Umbilical cord (tissue), 2 donors: ENCODE data around the gene PRAME. TPM values are rescaled to one million over a fixed set of nuclear protein-coding genes. Genes with fewer than 3 reads are reported as not detected.
"Not testable (repeated sequence)": the region's sequence is repeated elsewhere in the genome, so short reads cannot be mapped to it uniquely, and the experiment has no call there.

ENCODE experiments used
- DNase-seq: peaks from one replicate; pipeline ENCODE4 v3.0.0-alpha.2; 2015; ENCODE audit warnings: low spot score
- total RNA-seq: library from RNA; depleted of rRNA; stranded (reverse); fragments of >200 nt; gene quantifications from one replicate; pipeline ENCODE4 v1.2.3, GENCODE V29; 2014; ENCODE audit warnings: low replicate concordance; ENCODE audit not compliant: insufficient read depth

The PRAME gene
- 0.96 TPM for total RNA-seq

DNA sequence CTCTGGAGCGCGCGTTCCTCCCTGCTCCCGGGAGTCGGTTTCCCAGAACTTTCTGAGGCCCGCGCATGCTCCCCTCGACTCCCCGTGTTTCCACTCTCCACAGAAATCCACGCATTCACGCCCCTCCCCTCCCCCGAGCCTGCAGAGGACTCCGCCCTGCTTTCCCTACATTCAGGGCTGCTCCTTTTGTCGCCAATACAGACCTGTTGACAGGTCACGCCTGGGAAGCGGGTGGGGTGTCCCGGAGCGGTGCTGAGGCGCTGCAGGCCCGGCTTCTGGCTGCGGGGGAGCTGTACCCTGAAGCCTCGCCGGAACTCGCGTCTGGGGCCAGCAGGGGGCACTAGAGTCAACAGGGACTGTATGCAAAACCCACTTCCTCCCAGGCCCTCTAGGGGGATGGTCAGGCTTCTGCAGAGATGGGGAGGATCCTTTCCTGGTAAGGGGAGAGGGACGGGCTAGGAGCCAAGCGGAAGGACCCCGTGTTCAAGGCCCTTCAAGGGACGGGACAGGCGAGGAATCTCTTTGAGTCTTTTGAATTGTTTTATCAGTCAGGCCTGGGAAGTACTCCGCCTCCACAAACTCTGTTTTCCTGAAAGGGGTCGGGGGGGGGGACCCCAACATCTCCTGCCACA lies at the start of gene PRAME:
Gene PRAME (minus strand): TSS at position 294 of the 632 bp plus-strand sequence. CDS start 2,433 bp downstream, outside the sequence.
- no peak for DNase-seq

DNA sequence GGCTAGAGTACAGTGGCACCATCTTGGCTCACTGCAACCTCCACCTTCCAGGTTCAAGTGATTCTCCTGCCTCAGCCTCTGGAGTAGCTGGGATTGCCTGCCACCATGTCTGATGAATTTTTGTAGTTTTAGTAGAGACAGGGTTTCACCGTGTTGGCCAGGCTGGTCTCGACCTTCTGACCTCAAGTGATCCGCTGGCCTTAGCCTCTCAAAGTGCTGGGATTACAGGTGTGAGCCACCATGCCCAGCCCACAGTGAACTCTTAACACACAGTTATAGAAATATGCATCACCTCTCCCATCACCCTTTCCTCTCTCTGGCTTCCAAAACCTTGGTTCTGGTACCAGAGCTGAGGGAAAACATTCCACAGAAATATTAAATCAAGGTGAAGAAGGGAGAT lies 49.0 kb upstream of the PRAME start:
- not testable (repeated sequence) for DNase-seq

DNA sequence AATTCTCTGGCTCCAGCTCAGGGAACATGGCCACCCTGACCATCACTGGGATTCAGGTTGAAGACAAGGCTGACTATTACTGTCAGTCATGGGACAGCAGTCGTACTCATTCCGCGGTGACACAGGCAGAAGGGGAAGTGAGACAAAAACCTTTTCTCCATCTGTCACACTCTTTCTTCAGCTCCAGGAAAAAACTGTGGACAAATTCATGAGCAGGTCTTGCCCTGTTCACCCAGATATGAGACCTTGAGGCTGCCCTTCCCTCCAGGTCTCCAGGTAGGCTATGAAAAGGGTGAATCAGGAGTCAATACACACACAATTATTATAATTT lies 46.0 kb upstream of the PRAME start:
- DNase-seq: no peak

GRCh38 chr22:22604326-22605073 lies 45.4 kb upstream of the PRAME start:
- no peak for DNase-seq

- no peak for DNase-seq
These were observed 44.4 kb upstream of the PRAME start for GRCh38 chr22:22603470-22603947.

DNA sequence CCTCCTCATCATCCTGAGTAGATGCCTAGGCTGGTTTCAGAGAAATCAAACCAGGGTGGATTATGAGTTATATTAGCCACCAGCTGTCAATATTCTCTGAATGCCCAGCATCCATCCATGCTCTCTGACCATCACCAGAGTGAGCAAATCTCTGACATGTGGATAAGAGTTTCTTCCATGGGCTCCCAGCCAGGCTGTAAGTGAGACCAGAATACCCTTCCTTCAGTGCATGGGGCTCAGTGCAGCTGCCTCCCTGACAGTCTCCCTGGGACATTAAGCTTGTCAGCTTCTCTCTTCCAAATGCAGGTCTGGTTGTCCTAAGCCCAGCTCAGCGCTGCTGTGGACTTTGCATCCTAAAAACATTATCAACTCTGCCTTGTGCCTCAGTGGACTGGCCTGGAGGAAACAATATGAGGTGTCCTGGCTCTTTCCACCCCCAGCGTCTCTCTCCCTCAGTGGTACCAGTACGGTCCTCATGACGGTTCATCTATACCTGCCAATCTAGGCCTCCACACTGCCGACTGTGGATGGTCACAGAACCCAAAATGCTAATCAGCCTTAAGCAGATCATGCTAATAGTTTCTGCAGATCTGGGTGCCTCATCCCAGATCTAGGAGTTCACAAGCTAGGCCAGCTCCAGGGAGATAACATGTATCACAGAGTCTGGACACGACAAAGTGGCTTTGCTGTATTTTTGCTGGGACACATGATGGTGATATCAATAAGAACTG lies 41.6 kb upstream of the PRAME start:
- no peak for DNase-seq

- DNase-seq: no peak
These were observed 40.2 kb upstream of the PRAME start for GRCh38 chr22:22599248-22599647.

DNA sequence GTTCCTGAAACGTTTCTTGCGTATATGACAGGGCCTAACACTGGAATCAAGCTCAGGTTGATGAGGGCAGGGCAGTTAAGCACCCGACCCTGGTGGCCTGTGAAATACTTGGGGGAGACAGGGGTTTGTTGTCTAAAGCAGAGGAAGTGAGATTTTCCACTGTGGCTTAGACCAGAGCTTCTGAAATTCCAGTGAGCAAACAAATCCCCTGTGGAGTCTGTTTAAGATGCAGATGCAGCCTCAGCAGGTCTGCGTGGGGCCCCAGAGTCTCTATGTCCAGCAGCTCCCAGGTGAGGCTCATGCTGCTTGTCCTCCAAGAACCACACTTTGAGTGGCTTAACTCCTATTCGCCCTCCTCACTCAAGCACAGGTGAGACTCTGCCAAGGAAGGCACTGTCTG lies 39.1 kb upstream of the PRAME start:
- no peak for DNase-seq

DNA sequence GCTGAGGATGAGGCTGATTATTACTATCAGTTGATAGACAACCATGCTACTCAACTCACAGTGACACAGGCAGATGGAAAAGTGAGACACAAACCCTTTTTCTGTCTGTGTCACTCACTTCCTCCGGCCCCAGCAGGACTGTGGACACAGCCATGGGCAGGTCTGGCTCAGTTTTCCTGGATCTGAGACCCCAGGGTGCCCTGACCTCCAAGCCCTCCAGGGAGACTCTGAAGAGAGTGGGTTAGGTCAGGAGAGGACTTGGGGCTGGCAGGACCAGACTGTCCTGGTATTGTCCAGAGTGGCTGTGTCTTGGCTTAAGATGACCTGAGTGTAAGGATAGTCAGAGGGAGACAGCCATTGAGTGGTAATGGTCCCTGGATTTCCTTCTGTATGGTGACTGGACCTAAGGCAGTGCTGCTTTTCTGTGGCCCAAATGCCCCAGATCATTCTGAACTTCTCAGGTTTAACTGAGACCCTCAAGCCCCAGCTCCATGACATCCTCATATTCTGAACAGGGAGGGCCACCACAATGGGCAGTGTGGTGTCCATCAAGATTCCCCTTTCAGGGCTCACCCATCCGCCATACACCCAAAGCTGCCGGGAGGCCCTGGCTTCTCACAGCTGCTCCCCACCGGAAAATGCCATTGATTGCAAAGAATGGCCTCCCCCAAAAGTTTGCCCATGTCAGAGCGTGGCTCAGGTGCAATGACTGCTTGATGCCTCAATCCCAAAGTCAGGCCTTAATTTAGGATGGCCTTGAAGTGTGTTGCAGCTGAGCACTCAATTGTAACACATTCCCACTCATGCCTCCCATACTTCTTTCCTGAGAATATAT lies 36.2 kb upstream of the PRAME start:
- no peak for DNase-seq

GRCh38 chr22:22593964-22594656 lies 35.0 kb upstream of the PRAME start:
- peak; percentile 36 for DNase-seq

DNA sequence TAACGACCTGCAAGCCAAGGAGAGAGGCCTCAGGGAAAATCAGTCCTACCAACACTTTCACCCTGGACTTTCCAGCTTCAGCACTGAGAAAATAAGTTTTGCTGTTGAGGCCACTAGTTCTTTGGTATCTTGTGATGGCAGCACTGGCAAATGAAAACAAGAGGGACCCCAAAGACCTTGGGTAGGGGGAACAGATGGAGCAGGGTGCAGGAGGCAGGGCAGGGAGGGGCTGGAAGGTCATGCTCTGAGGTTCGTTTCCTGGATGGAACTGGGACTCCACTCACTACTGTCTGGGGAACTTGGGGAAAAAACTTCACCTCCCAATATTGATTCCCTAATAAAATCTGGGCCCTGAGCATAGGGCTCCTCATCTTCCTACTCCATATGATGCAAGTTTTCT lies 34.2 kb upstream of the PRAME start:
- no peak for DNase-seq

GRCh38 chr22:22591348-22592299 lies 32.6 kb upstream of the PRAME start:
- DNase-seq: no peak

- no peak for DNase-seq
These were observed 31.2 kb upstream of the PRAME start for GRCh38 chr22:22590136-22590891.

GRCh38 chr22:22588485-22589164 lies 29.6 kb upstream of the PRAME start:
- DNase-seq: no peak

GRCh38 chr22:22587577-22588188 lies 28.6 kb upstream of the PRAME start:
- DNase-seq: no peak

DNA sequence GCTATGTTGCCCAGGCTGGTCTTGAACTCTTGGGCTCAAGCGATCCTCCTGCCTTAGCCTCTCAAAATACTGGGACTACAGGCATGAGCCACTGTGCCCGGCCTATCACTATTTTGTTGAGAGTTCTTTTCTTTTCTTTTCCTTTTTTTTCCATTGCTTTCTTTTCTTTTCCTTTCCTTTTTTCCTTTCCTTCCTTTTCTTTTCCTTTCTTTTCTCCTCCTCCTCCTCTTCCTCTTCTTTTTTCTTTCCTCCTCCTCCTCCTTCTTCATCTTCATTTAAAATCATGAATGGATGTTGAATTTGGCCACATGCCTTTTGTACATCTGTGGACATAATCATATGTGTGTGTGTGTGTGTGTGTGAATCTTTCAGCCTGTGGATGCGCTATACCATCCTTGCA lies 25.7 kb upstream of the PRAME start:
- DNase-seq: no peak

GRCh38 chr22:22583030-22583429 lies 24.0 kb upstream of the PRAME start:
- no peak for DNase-seq

GRCh38 chr22:22581524-22581923 lies 22.5 kb upstream of the PRAME start:
- DNase-seq: not testable (repeated sequence)
